Keratinocyte (primary cell): ENCODE results near the gene METTL1.

Experiments used
- CTCF ChIP-seq, 3 experiments: IDR thresholded peaks in 1 of 3; conservative IDR thresholded peaks in 1 of 3; optimal IDR thresholded peaks in 1 of 3; 2 replicates in 2 of 3; 3 replicates in 1 of 3; pipeline versions ENCODE3 to v1.5.1; 2011; ENCODE audit warnings: low read length in 3 of 3, mild to moderate bottlenecking in 3 of 3, moderate library complexity in 2 of 3, control low read depth in 1 of 3, inconsistent platforms in 1 of 3; ENCODE audit not compliant: insufficient read depth in 2 of 3; ENCODE audit errors: extremely low read depth in 1 of 3
- EZH2 ChIP-seq: IDR thresholded peaks from one replicate; pipeline ENCODE4 v1.6.1; 2012; ENCODE audit warnings: inconsistent platforms, mild to moderate bottlenecking, low read length, moderate library complexity

- TF ChIP-seq CTCF (optimal IDR thresholded peaks at IDR 0.05 in 1 of 3, IDR thresholded peaks at IDR 0.05 in 1 of 3, conservative IDR thresholded peaks at IDR 0.05 in 1 of 3; ENCODE audit: extremely low read depth in 1 of 3, insufficient read depth in 2 of 3, low read length in 3 of 3) (peak; percentile 71 to 94 (median 81)), EZH2 (no peak)
Measured at GRCh38 chr12:57726151-57726883, 45.6 kb downstream of the METTL1 start.
